ENCODE results near the gene MRPL18.
"Not testable (repeated sequence)": the region's sequence is repeated elsewhere in the genome, so short reads cannot be mapped to it uniquely, and the experiment has no call there.

Gene MRPL18

DNA sequence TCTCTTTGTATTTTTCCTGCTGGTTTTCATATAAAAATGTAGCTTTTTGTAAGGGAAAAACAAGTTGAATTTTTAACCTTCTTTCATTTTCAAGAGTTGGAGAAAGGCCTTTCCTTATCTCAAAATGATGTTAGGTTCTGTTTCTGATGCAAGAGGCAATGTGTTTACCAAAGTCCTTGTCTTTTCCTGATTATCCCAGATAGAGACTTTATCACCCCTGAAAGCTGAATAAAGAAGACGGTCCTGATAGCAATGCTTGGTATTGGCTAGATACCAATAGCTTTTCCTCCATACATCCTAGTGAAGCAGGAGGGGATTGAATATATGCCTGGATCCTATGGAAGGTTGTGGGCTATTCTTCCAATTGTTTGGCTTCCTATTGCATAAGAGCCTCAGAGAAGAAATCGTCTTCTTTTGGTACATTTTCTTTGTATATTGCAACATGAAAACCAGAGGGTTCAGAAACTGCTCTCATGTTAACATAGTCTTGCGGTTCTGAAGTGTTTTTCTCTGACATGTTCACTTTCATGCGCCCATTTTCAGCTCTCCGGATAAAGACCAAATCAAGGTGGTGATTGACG lies 15.3 kb downstream of the MRPL18 start:
- H3K36me3 ChIP-seq (ENCODE audit: insufficient read depth, low read length), result no peaks in the 10 kb centered on the region
- no peak overlapping the region for H3K9ac ChIP-seq (ENCODE audit: insufficient read length)
- H3K27ac ChIP-seq, result no peak overlapping the region
- TF ChIP-seq POLR2AphosphoS5 (IDR thresholded peaks at IDR 0.05; ENCODE audit: borderline replicate concordance, low read depth, low read length) (no peak), EZH2 (IDR thresholded peaks at IDR 0.05) (no peak), FOXP2 (optimal IDR thresholded peaks at IDR 0.05; ENCODE audit: control extremely low read depth, extremely low read length, insufficient read depth) (no peak)
- no peak overlapping the region for H3K4me3 ChIP-seq
- H3K9me3 ChIP-seq (ENCODE audit: low read depth, low read length), result no peaks in the 10 kb centered on the region
- DNase-seq (ENCODE audit: low read depth, low spot score), result no peak

DNA sequence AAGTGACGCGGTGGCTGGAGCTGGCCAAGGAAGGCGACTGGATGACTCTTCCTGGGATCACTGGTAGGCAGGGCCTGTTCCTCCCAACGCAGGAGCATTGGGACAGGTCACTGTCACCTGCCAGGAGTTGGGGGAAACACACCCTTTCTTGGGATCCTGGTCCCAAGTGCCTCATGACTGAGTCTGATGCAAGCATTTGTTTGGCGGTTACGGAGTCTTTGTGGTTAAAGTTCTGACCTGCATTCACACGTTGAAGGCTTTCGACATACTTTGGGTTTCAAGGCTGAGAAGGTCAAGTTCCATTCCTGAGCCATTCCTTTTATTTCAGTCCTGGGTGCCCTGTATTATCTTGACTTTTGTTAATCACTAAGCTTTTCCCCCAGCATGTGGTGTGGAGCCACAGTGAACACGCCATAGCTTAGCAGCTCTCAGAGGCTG lies 15.8 kb downstream of the MRPL18 start:
- Histone ChIP-seq H3K4me3 (no peak overlapping the region), H3K36me3 (ENCODE audit: insufficient read depth, low read length) (no peaks in the 10 kb centered on the region), H3K9me3 (ENCODE audit: low read depth, low read length) (no peaks in the 10 kb centered on the region), H3K9ac (ENCODE audit: insufficient read length) (no peak overlapping the region), H3K27ac (no peak overlapping the region)
- TF ChIP-seq EZH2 (IDR thresholded peaks at IDR 0.05) (no peak), FOXP2 (optimal IDR thresholded peaks at IDR 0.05; ENCODE audit: control extremely low read depth, extremely low read length, insufficient read depth) (no peak), POLR2AphosphoS5 (IDR thresholded peaks at IDR 0.05; ENCODE audit: borderline replicate concordance, low read depth, low read length) (no peak)
- no peak for DNase-seq (ENCODE audit: low read depth, low spot score)

DNA sequence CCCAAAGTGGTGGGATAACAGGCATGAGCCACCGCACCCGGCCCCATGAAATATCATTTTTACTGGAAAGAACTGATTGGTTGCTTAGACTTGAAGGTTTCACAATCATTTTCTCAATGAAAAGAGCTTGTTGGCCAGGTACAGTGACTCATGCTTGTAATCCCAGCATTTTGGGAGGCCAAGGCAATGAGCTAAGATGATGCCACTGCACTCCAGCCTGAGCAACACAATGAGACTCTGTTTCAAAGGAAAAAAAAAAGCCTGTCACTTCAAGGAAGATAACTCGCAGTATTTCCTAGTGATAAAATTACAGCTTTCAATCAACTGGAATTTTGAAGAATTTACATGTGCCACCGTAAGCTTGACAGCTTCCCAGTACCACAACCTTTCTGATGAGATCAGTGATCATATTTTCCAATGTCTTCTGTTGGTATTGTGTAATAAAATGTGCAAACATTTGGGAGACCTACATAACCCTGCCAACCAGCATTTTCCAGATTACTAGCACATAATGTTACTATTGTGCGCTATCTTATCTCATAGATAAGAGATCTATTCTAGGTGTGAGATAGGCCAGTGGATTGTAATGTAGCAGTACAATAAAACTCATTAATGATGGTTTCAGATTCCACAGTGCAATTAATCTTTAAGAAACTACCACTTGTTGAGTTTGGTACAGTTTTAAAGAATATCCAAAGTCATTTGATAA lies 17.0 kb downstream of the MRPL18 start:
- Histone ChIP-seq H3K9ac (ENCODE audit: insufficient read length) (no peak overlapping the region), H3K27ac (no peak overlapping the region), H3K36me3 (ENCODE audit: insufficient read depth, low read length) (no peaks in the 10 kb centered on the region), H3K4me3 (no peak overlapping the region), H3K9me3 (ENCODE audit: low read depth, low read length) (no peaks in the 10 kb centered on the region)
- TF ChIP-seq FOXP2 (optimal IDR thresholded peaks at IDR 0.05; ENCODE audit: control extremely low read depth, extremely low read length, insufficient read depth) (no peak), POLR2AphosphoS5 (IDR thresholded peaks at IDR 0.05; ENCODE audit: borderline replicate concordance, low read depth, low read length) (no peak), EZH2 (IDR thresholded peaks at IDR 0.05) (no peak)
- no peak for DNase-seq (ENCODE audit: low read depth, low spot score)

DNA sequence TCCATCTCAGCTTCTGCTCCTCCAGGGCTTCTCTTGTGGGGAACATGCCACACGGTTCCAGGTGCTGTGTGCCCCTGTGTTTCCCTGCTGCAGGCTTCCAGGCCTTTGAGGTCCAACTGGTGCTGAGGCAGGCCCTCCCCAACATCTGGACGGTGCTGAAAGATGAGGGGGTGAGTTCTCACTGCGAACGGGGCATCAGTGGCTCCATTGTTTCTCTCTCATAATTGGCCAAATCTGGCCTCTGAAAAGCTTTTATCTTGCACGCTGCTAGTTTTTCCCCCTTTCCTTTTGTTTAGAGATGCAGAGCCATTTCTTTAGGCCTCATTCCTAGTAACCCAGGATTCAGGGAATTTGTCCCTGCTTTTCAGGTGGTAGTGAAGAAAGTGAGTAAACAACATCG lies 18.4 kb downstream of the MRPL18 start:
- no peak overlapping the region for H3K27ac ChIP-seq
- TF ChIP-seq FOXP2 (optimal IDR thresholded peaks at IDR 0.05; ENCODE audit: control extremely low read depth, extremely low read length, insufficient read depth), result no peak
- no peak for TF ChIP-seq POLR2AphosphoS5 (IDR thresholded peaks at IDR 0.05; ENCODE audit: borderline replicate concordance, low read depth, low read length)
- TF ChIP-seq EZH2 (IDR thresholded peaks at IDR 0.05), result no peak
- H3K4me3 ChIP-seq, result no peak overlapping the region
- no peaks in the 10 kb centered on the region for H3K36me3 ChIP-seq (ENCODE audit: insufficient read depth, low read length)
- DNase-seq (ENCODE audit: low read depth, low spot score), result no peak
- H3K9me3 ChIP-seq (ENCODE audit: low read depth, low read length), result no peaks in the 10 kb centered on the region
- no peak overlapping the region for H3K9ac ChIP-seq (ENCODE audit: insufficient read length)

DNA sequence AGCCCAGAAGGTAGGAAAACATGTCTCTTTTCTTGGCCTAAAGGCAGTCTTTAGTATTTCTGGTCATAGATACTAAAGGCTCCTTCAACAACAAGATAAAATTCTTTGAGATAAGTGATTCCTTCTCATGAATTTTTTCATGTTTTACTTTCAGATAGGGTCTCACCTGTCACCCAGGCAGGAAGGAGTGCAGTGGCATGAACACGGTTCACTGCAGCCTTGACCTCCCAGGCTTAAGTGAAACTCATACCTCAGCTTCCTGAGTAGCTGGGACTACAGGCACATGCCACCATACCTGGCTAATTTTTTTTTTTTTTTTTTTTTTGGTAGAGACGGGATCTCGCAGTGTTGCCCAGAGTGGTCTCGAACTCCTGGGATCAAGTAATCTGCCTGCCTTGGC lies 18.9 kb downstream of the MRPL18 start:
- Histone ChIP-seq H3K9me3 (ENCODE audit: low read depth, low read length) (no peaks in the 10 kb centered on the region), H3K4me3 (no peak overlapping the region), H3K9ac (ENCODE audit: insufficient read length) (no peak overlapping the region), H3K36me3 (ENCODE audit: insufficient read depth, low read length) (no peaks in the 10 kb centered on the region), H3K27ac (no peak overlapping the region)
- no peak for TF ChIP-seq POLR2AphosphoS5 (IDR thresholded peaks at IDR 0.05; ENCODE audit: borderline replicate concordance, low read depth, low read length)
- TF ChIP-seq FOXP2 (optimal IDR thresholded peaks at IDR 0.05; ENCODE audit: control extremely low read depth, extremely low read length, insufficient read depth), result no peak
- TF ChIP-seq EZH2 (IDR thresholded peaks at IDR 0.05), result no peak
- DNase-seq (ENCODE audit: low read depth, low spot score), result no peak

DNA sequence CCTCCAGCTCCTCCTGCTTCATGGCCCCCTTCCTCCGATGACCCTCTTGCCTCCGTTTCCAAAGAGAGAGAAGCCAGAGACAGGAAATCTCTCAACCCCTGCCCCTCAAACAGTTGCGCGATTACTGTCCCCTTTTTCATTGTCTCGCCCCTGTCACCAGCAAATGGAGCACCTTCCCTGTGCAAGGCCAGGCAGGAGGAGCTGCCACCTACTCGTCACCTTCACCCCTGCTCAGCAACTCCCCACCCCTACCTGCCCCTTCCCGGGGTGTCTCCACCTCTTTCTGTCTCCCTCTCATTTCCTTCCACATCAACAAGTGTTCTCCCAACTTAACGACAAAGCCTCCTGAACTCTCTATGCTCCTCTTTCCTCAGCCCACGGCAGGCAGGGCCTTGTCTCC lies 23.5 kb downstream of the MRPL18 start:
- no peaks in the 10 kb centered on the region for H3K9me3 ChIP-seq (ENCODE audit: low read depth, low read length)
- TF ChIP-seq EZH2 (IDR thresholded peaks at IDR 0.05) (no peak), POLR2AphosphoS5 (IDR thresholded peaks at IDR 0.05; ENCODE audit: borderline replicate concordance, low read depth, low read length) (no peak)
- no peak for DNase-seq (ENCODE audit: low read depth, low spot score)
- no peak overlapping the region for H3K27ac ChIP-seq
- no peaks in the 10 kb centered on the region for H3K36me3 ChIP-seq (ENCODE audit: insufficient read depth, low read length)
- no peak overlapping the region for H3K4me3 ChIP-seq
- H3K9ac ChIP-seq (ENCODE audit: insufficient read length), result no peak overlapping the region

DNA sequence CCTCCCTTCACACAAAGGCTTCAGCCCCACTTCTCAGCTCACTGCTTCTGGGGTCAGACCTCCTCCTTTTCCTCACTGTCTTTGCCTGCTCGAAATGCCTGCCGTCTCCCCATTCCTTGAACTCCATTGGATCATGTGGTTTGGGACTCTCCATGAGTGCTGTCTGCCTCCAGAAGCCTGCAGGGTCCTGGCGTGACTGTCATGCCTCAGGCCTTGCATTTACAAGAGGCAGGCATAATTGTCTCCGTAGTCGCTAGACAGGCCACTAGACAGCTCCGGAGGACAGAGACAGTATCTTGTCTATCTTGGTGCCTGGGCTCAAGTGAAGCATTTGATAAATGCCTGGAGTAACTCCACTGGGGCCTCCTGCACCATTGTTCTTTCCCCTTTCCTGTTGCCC lies 25.1 kb downstream of the MRPL18 start:
- DNase-seq (ENCODE audit: low read depth, low spot score), result no peak
- Histone ChIP-seq H3K9ac (ENCODE audit: insufficient read length) (no peak overlapping the region), H3K27ac (no peak overlapping the region), H3K9me3 (ENCODE audit: low read depth, low read length) (no peaks in the 10 kb centered on the region), H3K36me3 (ENCODE audit: insufficient read depth, low read length) (no peaks in the 10 kb centered on the region), H3K4me3 (no peak overlapping the region)
- TF ChIP-seq FOXP2 (optimal IDR thresholded peaks at IDR 0.05; ENCODE audit: control extremely low read depth, extremely low read length, insufficient read depth) (no peak), EZH2 (IDR thresholded peaks at IDR 0.05) (no peak), POLR2AphosphoS5 (IDR thresholded peaks at IDR 0.05; ENCODE audit: borderline replicate concordance, low read depth, low read length) (no peak)

DNA sequence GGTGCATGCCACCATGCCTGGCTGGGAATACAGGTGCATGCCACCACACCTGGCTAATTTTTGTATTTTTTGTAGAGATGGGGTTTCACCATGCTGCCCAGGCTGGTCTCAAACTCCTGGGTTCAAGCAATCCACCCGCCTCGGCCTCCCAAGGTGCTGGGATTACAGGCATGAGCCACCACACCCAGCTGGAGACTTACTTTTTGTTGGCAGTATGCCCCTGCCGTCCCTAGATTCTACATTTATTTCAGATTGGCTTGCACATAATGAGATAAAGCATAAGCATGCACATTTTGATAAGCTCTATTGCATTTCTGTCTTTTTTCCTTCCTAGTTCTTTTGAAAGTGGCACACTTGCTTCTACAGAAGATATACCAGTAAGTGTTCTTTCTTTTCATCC lies 26.5 kb downstream of the MRPL18 start:
- not testable (repeated sequence) for H3K36me3 ChIP-seq (ENCODE audit: insufficient read depth, low read length); H3K4me3 ChIP-seq; DNase-seq (ENCODE audit: low read depth, low spot score); H3K9me3 ChIP-seq (ENCODE audit: low read depth, low read length); H3K27ac ChIP-seq; H3K9ac ChIP-seq (ENCODE audit: insufficient read length)

All from SK-N-MC (cell line).